ENCODE data around the gene MS4A18.

The MS4A18 gene

GRCh38 chr11:60762851-60763691 lies 38.6 kb downstream of the MS4A18 start:
- in situ Hi-C loops (cut with HindIII; ENCODE audit: low pct_unique_long_range_greater_than_20kb, low sequenced_read_pairs) = no loop called here
- TF ChIP-seq JUND (IDR thresholded peaks at IDR 0.05; ENCODE audit: low read depth) = no peak
- DNase-seq (ENCODE audit: low read depth in 1 of 2, low spot score in 1 of 2) = peak in 1 of 2 experiments; percentile 73

DNA sequence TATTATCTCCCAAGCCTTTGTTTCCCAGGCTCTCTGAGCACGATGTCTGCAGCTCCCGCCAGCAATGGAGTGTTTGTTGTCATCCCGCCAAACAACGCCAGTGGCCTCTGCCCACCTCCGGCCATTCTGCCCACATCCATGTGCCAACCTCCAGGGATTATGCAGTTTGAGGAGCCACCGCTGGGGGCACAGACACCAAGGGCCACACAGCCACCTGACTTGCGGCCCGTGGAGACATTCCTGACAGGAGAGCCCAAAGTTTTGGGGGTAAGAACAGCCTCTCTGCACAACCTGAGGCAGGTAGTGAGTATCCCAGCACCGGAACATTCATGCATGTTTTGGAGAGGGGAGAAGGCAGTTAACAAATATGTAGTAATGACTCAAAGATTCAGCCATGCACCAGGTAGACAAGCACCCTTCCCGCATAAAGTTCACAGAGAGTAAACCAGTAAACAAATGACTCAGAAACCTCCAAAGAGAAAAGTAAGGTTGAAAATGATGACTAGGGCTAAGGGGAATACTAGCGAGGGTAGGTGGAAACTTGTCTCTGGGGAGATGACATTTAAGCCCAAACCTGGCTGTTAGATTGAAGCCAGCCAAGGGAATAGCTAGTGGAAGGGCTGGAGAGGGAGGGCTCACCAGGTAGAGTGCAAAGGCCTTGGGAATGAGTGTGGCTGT lies 39.3 kb downstream of the MS4A18 start:
- in situ Hi-C loops (cut with HindIII; ENCODE audit: low pct_unique_long_range_greater_than_20kb, low sequenced_read_pairs) = no loop called here
- TF ChIP-seq JUND (IDR thresholded peaks at IDR 0.05; ENCODE audit: low read depth) = no peak
- DNase-seq (ENCODE audit: low read depth in 1 of 2, low spot score in 1 of 2) = no peak

- TF ChIP-seq JUND (IDR thresholded peaks at IDR 0.05; ENCODE audit: low read depth) = no peak
- in situ Hi-C loops (cut with HindIII; ENCODE audit: low pct_unique_long_range_greater_than_20kb, low sequenced_read_pairs) = no loop called here
- DNase-seq (ENCODE audit: low read depth in 1 of 2, low spot score in 1 of 2) = peak in 1 of 2 experiments; percentile 35
These were observed 40.4 kb downstream of the MS4A18 start for GRCh38 chr11:60764879-60765278.

DNA sequence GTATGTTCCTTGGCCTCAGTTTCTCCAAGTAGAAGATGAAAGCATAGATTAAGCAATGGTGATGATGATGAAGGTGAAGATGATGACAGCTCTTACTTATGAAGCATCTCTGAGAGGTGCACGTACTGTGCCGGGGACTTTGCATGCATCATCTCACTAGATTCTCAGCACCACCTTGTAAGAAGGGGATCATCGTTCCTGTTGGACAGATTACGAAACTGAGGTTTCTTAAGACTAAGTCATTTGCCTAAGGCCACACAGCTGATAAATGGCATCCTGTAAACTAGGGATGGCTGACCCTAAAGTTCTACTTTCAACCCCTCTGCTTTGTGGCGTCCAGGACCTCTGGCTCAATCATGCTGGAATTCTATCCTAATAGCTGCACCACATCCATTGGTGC lies 40.8 kb downstream of the MS4A18 start:
- DNase-seq (ENCODE audit: low read depth in 1 of 2, low spot score in 1 of 2) = no peak
- in situ Hi-C loops (cut with HindIII; ENCODE audit: low pct_unique_long_range_greater_than_20kb, low sequenced_read_pairs) = no loop called here
- no peak for TF ChIP-seq JUND (IDR thresholded peaks at IDR 0.05; ENCODE audit: low read depth)

DNA sequence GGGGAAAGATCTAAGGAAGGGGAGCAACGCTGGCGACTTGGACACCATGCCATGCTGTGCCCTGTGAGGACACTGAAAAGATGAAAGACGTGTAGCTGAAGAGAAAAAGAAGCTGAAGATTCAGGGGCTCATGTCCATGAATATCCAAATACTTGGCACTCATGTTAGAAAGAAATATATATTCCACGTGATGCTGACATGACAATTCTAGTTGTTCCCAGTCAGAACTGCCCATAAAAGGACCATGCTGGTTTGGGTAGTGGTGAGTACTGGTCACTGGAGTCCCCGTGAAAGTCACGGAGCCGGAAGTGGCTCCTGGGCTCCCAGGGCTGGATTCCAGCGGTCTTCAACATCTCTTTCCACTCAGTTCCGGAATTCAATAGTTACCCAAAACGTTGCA lies 42.0 kb downstream of the MS4A18 start:
- no peak for TF ChIP-seq JUND (IDR thresholded peaks at IDR 0.05; ENCODE audit: low read depth)
- in situ Hi-C loops (cut with HindIII; ENCODE audit: low pct_unique_long_range_greater_than_20kb, low sequenced_read_pairs) = no loop called here
- no peak for DNase-seq (ENCODE audit: low read depth in 1 of 2, low spot score in 1 of 2)

DNA sequence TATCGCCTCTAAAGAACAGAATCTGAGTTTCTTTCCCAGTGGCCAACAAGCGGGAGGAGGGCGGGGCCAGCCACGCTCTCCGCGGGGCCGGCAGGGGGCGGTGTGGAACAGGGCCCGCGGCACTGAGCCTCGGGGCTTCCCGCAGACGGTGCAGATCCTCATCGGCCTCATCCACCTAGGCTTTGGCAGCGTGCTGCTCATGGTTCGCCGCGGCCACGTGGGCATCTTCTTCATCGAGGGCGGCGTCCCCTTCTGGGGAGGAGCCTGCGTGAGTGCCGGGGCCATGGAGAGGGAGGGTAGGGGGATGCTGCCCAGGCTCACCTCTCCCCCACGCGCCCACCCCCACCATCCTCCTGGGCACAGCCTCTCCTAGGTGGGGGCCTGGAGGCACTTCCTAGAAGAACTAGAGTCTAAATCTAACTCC lies 42.9 kb downstream of the MS4A18 start:
- in situ Hi-C loops (cut with HindIII; ENCODE audit: low pct_unique_long_range_greater_than_20kb, low sequenced_read_pairs) = no loop called here
- no peak for TF ChIP-seq JUND (IDR thresholded peaks at IDR 0.05; ENCODE audit: low read depth)
- no peak for DNase-seq (ENCODE audit: low read depth in 1 of 2, low spot score in 1 of 2)

DNA sequence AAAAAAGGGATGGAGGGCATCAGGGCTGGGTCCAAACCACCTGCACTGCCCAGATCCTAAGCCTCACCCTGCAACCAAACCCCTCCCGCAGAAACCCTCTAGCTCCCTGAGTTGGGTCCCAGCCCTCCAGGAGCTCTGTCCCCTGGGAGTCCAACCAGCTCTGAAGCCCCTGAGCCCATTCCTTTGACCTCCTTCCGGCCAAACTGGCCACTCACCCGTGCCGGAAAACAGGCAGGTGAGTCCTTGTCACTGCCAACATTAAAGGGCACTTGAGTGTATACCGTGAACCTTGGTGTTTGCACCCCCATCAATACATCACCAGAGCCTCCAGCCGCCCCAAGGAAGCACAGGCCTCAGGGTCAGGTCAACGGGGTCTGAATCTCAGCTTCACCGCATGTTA lies 43.7 kb downstream of the MS4A18 start:
- no peak for DNase-seq (ENCODE audit: low read depth in 1 of 2, low spot score in 1 of 2)
- TF ChIP-seq JUND (IDR thresholded peaks at IDR 0.05; ENCODE audit: low read depth) = no peak
- in situ Hi-C loops (cut with HindIII; ENCODE audit: low pct_unique_long_range_greater_than_20kb, low sequenced_read_pairs) = no loop called here

- in situ Hi-C loops (cut with HindIII; ENCODE audit: low pct_unique_long_range_greater_than_20kb, low sequenced_read_pairs) = no loop called here
- DNase-seq (ENCODE audit: low read depth in 1 of 2, low spot score in 1 of 2) = no peak
- no peak for TF ChIP-seq JUND (IDR thresholded peaks at IDR 0.05; ENCODE audit: low read depth)
These were observed 44.8 kb downstream of the MS4A18 start for GRCh38 chr11:60769273-60769672.

DNA sequence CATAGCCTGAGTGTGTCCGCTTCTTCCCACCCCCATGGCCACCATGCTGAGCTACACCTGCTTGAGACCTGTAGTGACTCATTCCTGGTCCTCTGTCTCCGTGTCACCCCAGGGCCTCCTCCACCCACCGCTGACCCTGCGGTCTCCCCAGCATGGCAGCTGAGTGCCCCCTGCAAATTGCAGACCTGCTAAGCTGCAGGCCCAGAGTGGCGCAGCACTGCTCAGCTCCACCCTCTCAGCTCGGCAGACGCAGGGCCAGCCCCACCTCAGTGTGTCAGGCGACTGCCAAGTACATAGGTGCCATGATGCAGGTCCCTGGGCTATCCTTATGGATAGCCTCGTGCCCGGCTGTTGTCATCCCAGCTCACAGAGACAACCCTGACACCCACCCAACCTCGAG lies 45.3 kb downstream of the MS4A18 start:
- no peak for DNase-seq (ENCODE audit: low read depth in 1 of 2, low spot score in 1 of 2)
- in situ Hi-C loops (cut with HindIII; ENCODE audit: low pct_unique_long_range_greater_than_20kb, low sequenced_read_pairs) = no loop called here
- TF ChIP-seq JUND (IDR thresholded peaks at IDR 0.05; ENCODE audit: low read depth) = no peak

- in situ Hi-C loops (cut with HindIII; ENCODE audit: low pct_unique_long_range_greater_than_20kb, low sequenced_read_pairs) = no loop called here
- no peak for DNase-seq (ENCODE audit: low read depth in 1 of 2, low spot score in 1 of 2)
- no peak for TF ChIP-seq JUND (IDR thresholded peaks at IDR 0.05; ENCODE audit: low read depth)
These were observed 46.6 kb downstream of the MS4A18 start for GRCh38 chr11:60771146-60771545.

GRCh38 chr11:60771879-60772525 lies 47.5 kb downstream of the MS4A18 start:
- TF ChIP-seq JUND (IDR thresholded peaks at IDR 0.05; ENCODE audit: low read depth) = no peak
- in situ Hi-C loops (cut with HindIII; ENCODE audit: low pct_unique_long_range_greater_than_20kb, low sequenced_read_pairs) = no loop called here
- no peak for DNase-seq (ENCODE audit: low read depth in 1 of 2, low spot score in 1 of 2)

GRCh38 chr11:60772666-60773065 lies 48.1 kb downstream of the MS4A18 start:
- no peak for TF ChIP-seq JUND (IDR thresholded peaks at IDR 0.05; ENCODE audit: low read depth)
- DNase-seq (ENCODE audit: low read depth in 1 of 2, low spot score in 1 of 2) = no peak
- in situ Hi-C loops (cut with HindIII; ENCODE audit: low pct_unique_long_range_greater_than_20kb, low sequenced_read_pairs) = no loop called here

DNA sequence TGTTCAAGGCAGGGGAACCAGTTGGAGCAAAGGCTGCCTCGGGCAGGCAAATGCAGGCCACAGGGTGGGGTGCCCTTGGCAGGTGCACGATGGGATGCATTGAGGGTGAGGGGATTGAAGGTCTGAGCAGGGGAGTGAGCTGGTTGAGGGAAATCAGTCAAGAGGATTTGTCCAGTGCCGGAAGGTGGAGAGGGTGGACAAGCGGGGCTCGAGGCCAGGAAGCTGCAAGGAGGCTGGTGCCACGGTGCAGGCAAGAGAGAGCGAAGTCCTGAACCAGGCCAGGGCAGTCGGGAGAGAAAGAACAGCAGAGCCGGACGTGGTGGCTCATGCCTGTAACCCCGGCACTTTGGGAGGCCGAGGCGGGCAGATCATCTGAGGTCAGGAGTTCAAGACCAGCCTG lies 50.2 kb downstream of the MS4A18 start:
- TF ChIP-seq JUND (IDR thresholded peaks at IDR 0.05; ENCODE audit: low read depth) = no peak
- in situ Hi-C loops (cut with HindIII; ENCODE audit: low pct_unique_long_range_greater_than_20kb, low sequenced_read_pairs) = no loop called here
- DNase-seq (ENCODE audit: low read depth in 1 of 2, low spot score in 1 of 2) = no peak
